Activated CD8-positive, alpha-beta memory T cell treated with anti-CD3 and anti-CD28 coated beads, Interleukin-2, amount 50 U/mL, for 1 hour (primary cell): ENCODE measurements around the gene TTC21A.
"Not testable (repeated sequence)": the region's sequence is repeated elsewhere in the genome, so short reads cannot be mapped to it uniquely, and the experiment has no call there.

ENCODE experiments used
- DNase-seq: peaks from one replicate; pipeline ENCODE4 v3.0.0-alpha.2; 2020; ENCODE audit errors: extremely low read depth

The TTC21A gene

GRCh38 chr3:39149498-39150147 lies 42.1 kb downstream of the TTC21A start:
- DNase-seq: no peak

DNA sequence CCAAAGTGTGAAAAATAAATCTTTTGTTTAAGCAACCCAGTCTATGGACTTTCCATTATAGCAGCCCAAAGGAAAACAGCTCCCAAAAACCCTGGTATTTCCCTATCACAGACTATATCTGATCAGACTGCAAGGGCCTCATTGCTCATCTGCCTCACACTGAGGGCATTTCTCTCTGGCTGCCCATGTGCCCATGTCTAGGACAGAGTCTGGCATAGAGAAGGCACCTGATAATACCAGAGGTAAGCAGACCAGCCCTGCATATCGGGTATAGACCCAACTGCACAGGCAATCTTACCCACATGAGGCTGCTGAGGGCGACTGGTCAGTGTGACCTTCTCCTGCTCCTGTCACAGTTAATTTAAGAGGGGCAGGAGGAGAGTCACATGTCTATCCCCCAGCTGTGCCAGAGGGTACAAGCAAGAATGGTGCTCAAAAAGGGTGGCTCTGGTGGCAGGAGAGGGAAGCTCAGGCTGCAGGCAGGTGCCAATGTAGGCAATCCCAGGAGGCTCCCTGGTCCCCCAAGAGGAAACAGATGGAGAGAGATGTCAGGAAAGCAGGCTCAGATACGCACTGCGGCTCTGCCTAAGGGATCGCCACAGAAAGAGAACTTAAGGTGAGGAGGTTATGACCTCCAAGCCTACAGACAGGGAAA lies 42.8 kb downstream of the TTC21A start:
- no peak for DNase-seq

GRCh38 chr3:39150803-39151631 lies 43.5 kb downstream of the TTC21A start:
- DNase-seq: no peak

DNA sequence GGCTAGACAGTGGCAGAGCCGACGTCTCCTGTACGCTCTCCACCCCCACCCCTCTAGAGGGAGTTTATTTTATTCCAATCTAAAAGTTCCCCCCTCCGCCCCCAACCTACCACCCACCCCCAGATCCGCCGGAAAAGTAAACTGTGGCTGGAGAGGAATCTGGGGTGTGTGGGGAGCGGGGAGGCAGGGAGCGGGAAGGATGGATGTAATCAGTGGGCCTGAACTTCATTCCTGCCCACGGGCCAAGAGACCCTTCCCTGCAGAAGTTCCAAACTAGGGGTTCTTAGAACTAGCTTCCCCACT lies 46.4 kb downstream of the TTC21A start:
- no peak for DNase-seq

GRCh38 chr3:39154280-39155021 lies 47.0 kb downstream of the TTC21A start:
- DNase-seq: no peak

DNA sequence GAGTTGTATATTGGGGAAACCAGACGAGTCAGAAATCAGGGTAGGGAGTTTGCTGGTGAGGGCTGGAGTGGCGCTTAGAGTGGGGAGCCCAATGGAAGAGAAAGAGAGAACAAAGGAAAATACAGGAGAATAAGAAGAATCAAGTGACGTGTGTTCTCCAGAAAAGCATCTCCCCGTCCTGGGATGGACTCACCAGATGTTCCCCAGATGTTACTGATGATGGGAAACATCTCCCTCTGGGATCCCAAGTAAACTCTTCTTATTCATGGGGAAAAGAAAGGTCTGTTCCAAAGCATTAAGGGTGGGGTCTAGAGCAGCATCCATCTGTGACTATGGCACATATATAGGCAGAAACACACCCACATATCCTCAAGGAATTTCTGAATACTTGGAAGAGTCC lies 48.9 kb downstream of the TTC21A start:
- no peak for DNase-seq

DNA sequence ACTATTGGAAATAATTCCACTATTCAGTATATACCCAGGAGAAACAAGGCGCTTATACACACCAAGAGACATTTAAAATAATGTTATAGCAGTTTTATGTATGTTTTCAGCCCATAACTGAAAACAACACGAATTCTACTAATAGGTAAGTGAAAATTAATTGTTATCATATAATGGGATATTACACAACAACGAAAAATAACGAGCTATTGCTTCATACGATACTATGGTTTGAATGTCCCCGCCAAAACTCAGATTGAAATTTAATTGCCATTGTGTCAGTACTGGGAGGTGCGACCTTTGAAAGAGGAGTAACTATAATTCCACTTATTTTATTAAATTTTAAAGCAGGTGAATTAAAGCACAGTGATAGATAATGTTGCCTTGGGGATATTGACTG lies 49.9 kb downstream of the TTC21A start:
- no peak for DNase-seq

- no peak for DNase-seq
Measured at GRCh38 chr3:39158148-39158715, 50.8 kb downstream of the TTC21A start.

- no peak for DNase-seq
Measured at GRCh38 chr3:39164414-39164813, 56.9 kb downstream of the TTC21A start.

DNA sequence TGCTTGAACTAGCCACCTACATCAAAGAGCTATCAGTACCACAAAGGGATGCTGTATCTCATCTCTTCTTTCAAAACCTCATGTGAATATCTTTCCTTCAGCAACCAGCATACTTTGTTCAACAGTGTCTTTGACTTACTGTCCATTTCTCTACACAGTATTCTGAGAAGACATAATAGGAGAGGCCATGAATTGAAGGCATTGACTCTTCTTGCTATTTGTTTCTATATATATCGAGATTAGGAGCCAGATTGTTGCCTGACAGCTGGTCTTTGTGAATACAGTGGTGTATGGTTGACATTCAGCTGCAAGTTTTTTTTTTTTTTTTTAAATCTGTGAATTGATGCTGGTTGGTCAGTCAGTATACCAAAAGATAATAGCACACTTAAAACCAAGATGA lies 58.0 kb downstream of the TTC21A start:
- DNase-seq: no peak

GRCh38 chr3:39166134-39166710 lies 58.7 kb downstream of the TTC21A start:
- no peak for DNase-seq

- no peak for DNase-seq
Measured at GRCh38 chr3:39166932-39167532, 59.6 kb downstream of the TTC21A start.

DNA sequence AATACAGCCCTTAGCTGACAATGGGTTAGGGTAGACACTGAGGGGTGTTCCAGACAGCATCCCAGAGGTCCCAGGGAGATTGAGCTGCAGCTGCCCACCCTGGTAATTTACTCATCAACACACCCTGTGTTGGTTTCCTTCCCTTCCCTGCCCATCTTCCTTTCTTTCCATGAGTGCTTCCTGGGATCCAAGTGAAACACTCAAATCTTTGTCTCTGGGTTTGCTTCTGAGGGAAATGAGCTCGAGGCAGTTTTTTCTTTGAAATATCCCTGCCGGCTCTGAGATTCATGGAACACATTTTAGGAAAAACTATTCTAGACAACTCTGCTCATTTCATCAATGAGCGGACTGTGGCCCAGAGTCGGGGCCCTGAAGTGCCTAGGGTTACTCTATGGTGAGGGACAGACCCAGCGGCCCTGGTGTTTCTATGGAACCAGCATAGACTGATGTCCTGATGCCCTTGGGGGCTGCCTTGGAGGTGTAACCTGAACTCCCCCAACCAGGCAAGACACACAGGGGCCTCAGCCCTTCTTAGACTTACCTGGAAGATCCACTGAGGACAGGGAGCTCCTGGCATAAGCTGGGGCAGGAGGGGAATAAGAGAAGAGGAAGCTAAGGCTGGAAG lies 60.8 kb downstream of the TTC21A start:
- no peak for DNase-seq

DNA sequence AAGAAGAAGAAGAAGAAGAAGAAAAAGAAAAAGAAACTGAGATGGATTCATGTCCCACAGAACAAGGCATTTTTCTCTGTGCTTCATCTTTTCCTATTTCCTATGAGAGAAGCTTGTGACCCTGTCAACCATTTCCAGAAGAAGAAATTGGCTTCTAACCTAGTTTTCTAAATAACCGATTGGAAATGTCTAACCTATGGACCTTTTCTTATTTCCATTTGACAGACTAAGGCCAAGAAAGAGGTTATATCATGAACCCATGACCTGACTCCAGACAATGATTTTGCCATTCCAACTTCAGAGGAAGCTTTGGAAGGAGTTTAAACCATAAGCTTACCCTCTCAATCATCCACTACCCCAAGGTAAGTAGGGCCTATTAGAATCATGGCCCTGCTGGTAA lies 62.2 kb downstream of the TTC21A start:
- no peak for DNase-seq

- no peak for DNase-seq
Measured at GRCh38 chr3:39170461-39170860, 63.0 kb downstream of the TTC21A start.

DNA sequence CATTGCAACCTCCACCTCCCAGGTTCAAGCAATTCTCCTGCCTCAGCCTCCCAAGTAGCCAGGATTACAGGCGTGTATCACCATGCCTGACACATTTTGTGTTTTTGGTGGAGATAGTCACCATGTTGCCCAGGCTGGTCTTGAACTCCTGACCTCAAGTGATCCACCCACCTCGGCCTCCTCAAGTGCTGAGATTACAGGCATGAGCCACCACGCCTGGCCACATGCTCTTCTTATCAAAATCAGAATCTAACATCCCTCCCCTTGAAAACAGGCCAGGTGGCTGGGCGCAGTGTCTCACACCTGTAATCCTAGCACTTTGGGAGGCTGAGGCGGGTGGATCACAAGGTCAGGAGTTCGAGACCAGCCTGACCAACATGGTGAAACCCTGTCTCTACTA lies 63.4 kb downstream of the TTC21A start:
- DNase-seq: not testable (repeated sequence)

DNA sequence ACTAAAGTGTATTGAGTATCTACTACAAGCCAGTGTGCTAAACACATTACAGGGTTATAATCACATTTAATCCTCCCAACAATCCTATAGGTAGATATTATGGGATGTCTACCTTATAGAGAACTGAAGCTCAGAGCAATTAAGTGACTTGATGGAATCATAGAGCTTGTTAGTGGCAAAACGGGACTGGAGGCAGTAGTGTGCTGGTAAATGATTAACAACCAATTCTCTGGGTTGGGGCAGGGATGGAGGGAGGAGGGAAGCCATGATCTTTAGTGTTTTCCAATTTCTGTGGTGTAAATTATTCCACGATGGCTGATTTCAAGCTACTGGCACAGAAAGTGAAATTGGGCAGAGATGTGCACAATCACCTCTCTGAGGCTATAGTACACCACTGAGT lies 64.4 kb downstream of the TTC21A start:
- DNase-seq: no peak

GRCh38 chr3:39173318-39174125 lies 66.0 kb downstream of the TTC21A start:
- no peak for DNase-seq

DNA sequence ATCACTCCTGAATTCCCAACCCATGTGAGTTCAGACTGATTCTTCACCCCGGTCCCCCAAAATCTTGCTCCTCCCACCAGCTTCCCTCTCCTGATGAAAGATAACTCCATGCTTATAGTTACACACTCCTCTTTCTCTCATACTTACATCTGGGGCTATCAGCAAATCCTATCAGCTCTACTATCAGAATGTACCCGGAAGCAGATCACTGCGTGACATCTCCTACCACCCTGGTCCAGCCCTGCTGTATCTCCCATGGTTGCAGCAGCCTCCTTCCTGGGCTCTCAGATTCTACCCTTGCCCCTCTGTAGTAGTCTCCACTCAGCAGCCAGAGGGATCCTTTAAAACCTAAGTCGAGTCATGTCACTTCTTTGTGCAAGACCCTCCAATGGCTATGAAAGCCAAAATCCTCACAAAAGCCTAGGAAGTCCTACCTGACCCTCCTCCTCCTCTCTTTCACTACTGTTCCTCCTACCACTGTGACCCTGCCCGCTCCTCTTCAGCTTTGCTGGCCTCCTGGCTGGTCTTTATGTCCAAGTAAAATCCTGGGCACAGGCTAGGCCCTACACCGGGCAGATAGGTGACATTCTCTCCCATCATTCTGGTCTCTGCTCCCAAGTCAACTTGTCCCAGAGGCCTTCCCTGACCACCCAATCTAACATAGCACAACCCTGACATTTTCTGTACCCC lies 68.7 kb downstream of the TTC21A start:
- DNase-seq: no peak
